Fibroblast of the aortic adventitia (primary cell): Measurements from ENCODE around the gene GRIP1. TPM values are rescaled to one million over a fixed set of nuclear protein-coding genes. Genes with fewer than 3 reads are reported as not detected.
A peak's percentile ranks its signal among the peaks of the same experiment; 100 is the strongest.

Source experiments
- DNase-seq: peaks from one replicate; pipeline ENCODE4 v3.0.0-alpha.2; 2010; ENCODE audit warnings: low read depth
- H3K4me3 ChIP-seq: 2 replicates; pipeline ENCODE4 v1.5.1; 2011; ENCODE audit warnings: low read depth, mild to moderate bottlenecking, control low read depth, low read length, moderate library complexity
- CTCF ChIP-seq: IDR thresholded peaks from 2 replicates; pipeline ENCODE4 v1.5.1; 2011; ENCODE audit warnings: mild to moderate bottlenecking, low read length, control low read depth, inconsistent platforms; ENCODE audit not compliant: insufficient read depth
- total RNA-seq: library from RNA; depleted of rRNA; stranded (reverse); fragments of >200 nt; gene quantifications from 2 replicates; pipeline ENCODE4 v1.2.3, GENCODE V29; 2012; ENCODE audit warnings: low replicate concordance

GRIP1 gene
- total RNA-seq, 1 donor: 0.90 TPM

GRCh38 chr12:66548338-66549049 lies 130.4 kb downstream of the GRIP1 start:
- DNase-seq: no peak
- no peak overlapping the region for H3K4me3 ChIP-seq
- peak; percentile 32 for TF ChIP-seq CTCF

GRCh38 chr12:66541426-66541825 lies 137.4 kb downstream of the GRIP1 start:
- TF ChIP-seq CTCF: no peak
- H3K4me3 ChIP-seq: no peak overlapping the region
- no peak for DNase-seq

- no peak overlapping the region for H3K4me3 ChIP-seq
- DNase-seq: no peak
- TF ChIP-seq CTCF: no peak
Observed at GRCh38 chr12:66539431-66539830, 139.4 kb downstream of the GRIP1 start.

GRCh38 chr12:66538970-66539369 lies 139.9 kb downstream of the GRIP1 start:
- DNase-seq: no peak
- H3K4me3 ChIP-seq: no peak overlapping the region
- no peak for TF ChIP-seq CTCF

GRCh38 chr12:66537876-66538275 lies 141.0 kb downstream of the GRIP1 start:
- H3K4me3 ChIP-seq: no peak overlapping the region
- TF ChIP-seq CTCF: no peak
- DNase-seq: no peak

GRCh38 chr12:66533767-66534166 lies 145.1 kb downstream of the GRIP1 start:
- no peak for TF ChIP-seq CTCF
- no peak overlapping the region for H3K4me3 ChIP-seq
- no peak for DNase-seq

- no peak for TF ChIP-seq CTCF
Observed at GRCh38 chr12:66531766-66532165, 147.1 kb downstream of the GRIP1 start.

More at GRCh38 chr12:66531766-66532165, 147.1 kb downstream of the GRIP1 start:
- DNase-seq: no peak
- no peak overlapping the region for H3K4me3 ChIP-seq
